ENCODE data around the gene HHIPL1.

DNA sequence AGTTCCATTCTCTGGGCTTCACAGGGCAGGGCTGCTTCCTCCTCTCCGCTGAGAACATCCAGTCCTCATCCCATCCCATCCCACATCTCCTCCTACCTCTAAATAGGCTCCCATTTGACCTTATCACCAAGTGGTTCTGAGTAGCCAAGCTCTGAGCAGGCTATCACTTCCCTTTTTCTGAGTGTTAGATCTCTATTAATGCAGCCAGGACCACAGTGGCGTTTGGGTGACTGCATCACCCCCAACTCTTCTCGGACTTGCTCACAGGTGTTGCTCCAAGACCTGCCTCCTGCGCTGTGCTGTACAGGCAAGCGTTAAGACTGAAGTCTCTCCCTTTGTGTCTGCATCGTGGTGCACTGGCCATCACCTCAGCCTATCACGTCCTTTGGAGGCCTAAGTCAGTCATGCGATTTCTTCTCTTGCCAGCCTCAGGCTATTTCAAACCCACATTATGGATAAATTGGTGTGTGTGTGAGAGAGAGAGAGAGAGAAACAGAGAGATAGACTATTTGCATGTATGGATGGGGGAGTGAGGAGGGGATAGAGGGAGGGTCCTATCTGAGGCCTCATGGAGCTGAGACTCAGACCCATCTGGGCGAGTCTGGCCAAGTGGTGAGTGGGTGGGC is 12.4 kb upstream of the HHIPL1 start:
- no peak for TF ChIP-seq POLR2A (IDR thresholded peaks at IDR 0.05)
- TF ChIP-seq, protein P1, sequence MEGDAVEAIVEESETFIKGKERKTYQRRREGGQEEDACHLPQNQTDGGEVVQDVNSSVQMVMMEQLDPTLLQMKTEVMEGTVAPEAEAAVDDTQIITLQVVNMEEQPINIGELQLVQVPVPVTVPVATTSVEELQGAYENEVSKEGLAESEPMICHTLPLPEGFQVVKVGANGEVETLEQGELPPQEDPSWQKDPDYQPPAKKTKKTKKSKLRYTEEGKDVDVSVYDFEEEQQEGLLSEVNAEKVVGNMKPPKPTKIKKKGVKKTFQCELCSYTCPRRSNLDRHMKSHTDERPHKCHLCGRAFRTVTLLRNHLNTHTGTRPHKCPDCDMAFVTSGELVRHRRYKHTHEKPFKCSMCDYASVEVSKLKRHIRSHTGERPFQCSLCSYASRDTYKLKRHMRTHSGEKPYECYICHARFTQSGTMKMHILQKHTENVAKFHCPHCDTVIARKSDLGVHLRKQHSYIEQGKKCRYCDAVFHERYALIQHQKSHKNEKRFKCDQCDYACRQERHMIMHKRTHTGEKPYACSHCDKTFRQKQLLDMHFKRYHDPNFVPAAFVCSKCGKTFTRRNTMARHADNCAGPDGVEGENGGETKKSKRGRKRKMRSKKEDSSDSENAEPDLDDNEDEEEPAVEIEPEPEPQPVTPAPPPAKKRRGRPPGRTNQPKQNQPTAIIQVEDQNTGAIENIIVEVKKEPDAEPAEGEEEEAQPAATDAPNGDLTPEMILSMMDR (IDR thresholded peaks at IDR 0.05): no peak
